ENCODE measurements around the gene AGPAT4.

- TF ChIP-seq CTCF (IDR thresholded peaks at IDR 0.05) = no peak
- no peak for TF ChIP-seq POLR2A (IDR thresholded peaks at IDR 0.05)
Measured at GRCh38 chr6:161251345-161251744, 22.5 kb downstream of the AGPAT4 start.
